GM18517 (cell line): ENCODE results near the gene ARHGEF17.
"Not testable (repeated sequence)": the region's sequence is repeated elsewhere in the genome, so short reads cannot be mapped to it uniquely, and the experiment has no call there.

Experiments
- ATAC-seq: cut with Tn5 transposase; IDR thresholded peaks from one replicate; pipeline ENCODE4 v1.9.1; 2021; ENCODE audit warnings: mild to moderate bottlenecking, moderate library complexity; ENCODE audit not compliant: unreplicated experiment

Gene ARHGEF17

GRCh38 chr11:73273222-73273895 is 34.7 kb upstream of the ARHGEF17 start:
- ATAC-seq = no peak

DNA sequence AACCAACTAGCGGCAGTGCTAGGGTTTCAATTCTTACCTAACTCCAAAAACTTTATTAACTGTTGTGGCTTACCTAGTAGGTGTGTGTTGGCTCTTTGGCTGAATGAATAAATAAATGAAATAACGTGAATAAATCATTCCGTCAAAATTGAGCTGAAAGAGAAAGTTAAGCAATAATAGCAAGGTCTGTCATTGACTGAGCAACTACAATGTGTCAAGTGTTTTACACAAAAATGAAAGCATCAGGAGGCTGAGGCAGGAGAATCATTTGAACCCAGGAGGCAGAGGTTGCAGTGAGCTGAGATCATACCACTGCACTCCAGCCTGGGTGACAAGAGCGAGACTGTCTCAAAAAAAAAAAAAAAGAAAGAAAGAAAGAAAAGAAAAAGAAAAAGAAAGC is 33.9 kb upstream of the ARHGEF17 start:
- not testable (repeated sequence) for ATAC-seq

- no peak for ATAC-seq
Observed at GRCh38 chr11:73274722-73275380, 33.2 kb upstream of the ARHGEF17 start.

DNA sequence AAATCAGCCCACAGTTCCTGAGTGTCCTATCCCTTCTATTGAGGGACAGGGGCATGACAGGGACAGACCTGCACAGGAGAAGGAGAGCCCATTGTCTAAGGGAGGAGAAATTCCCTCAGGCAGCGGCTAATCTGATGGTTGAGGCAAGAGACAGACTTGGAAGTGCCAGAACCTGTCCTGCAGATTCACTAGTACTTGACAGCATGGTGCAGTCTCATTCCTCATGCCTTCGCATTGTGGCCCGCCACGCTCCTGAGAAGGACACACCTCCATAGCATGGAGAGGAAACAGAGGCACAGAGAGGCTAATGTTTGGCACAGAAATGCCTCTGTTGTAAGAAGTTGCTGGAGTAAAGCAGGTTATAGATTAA is 32.7 kb upstream of the ARHGEF17 start:
- no peak for ATAC-seq

DNA sequence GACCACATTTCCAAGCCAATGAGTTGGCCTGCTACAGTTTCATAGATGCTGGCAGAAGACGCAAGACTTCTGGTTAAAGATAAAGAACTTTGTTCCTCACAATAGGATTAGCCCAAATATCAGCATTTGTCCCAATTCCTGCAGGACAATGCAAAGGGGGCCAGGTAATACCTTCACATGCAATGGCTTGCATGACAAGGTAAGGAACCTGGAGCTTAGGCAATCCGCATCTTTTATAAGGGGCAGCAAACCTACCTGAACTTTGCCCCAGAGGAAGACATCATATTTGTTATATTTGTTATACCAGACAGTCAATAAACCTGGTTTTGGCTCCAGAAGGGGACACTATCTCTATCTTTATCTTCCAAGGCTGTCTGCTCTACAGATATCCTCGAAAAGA is 30.6 kb upstream of the ARHGEF17 start:
- no peak for ATAC-seq

DNA sequence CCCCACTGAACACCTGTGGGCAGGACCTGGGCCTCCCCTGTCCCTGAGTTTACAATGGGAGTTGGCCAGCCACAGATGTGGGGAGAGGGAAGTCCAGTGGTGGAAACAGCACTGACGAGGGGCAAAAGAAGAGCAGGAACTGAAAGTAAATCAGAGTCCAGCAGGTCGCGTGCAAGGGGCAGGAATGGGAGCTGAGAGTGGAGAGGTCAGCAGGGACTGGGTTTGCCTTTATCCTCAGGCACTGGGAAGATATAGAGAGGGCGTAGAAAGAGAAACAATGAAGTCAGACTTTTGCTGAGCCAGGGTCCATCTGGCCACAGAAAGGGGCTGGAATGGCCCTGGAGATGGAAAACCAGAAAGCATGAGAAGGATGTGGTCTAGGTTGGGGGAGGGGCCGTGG is 27.4 kb upstream of the ARHGEF17 start:
- no peak for ATAC-seq

DNA sequence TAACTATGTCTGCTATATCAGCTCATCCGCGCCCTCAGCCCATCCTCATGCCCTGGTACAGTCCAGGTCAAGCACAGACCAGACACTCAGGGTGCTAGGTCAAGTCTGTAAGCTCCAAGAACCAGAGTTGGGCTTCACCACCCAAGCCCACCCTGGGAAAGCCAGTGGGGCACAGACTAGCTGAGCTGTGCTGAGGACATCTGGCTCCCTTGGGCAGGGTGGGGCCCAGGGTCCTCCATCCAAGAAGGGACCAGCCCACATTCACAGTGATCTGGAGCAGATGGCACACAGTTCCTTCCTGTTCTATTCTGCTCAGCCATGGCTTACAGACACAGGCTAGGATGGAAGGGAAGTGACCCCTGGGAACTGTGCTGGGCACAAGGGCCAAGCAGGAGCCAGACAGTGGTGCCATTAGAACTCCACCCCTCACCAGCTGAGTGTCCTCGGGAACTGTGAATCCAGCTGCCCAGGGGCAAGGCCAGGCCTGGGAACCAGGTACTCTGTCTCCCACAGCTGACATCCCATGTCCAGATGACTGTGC is 26.8 kb upstream of the ARHGEF17 start:
- ATAC-seq = no peak

- no peak for ATAC-seq
Observed at GRCh38 chr11:73281796-73282660, 26.0 kb upstream of the ARHGEF17 start.

- ATAC-seq = no peak
Observed at GRCh38 chr11:73283276-73284000, 24.6 kb upstream of the ARHGEF17 start.

- ATAC-seq = no peak
Observed at GRCh38 chr11:73284106-73284505, 24.0 kb upstream of the ARHGEF17 start.

- no peak for ATAC-seq
Observed at GRCh38 chr11:73285721-73286120, 22.4 kb upstream of the ARHGEF17 start.

- no peak for ATAC-seq
Observed at GRCh38 chr11:73286240-73286810, 21.8 kb upstream of the ARHGEF17 start.

DNA sequence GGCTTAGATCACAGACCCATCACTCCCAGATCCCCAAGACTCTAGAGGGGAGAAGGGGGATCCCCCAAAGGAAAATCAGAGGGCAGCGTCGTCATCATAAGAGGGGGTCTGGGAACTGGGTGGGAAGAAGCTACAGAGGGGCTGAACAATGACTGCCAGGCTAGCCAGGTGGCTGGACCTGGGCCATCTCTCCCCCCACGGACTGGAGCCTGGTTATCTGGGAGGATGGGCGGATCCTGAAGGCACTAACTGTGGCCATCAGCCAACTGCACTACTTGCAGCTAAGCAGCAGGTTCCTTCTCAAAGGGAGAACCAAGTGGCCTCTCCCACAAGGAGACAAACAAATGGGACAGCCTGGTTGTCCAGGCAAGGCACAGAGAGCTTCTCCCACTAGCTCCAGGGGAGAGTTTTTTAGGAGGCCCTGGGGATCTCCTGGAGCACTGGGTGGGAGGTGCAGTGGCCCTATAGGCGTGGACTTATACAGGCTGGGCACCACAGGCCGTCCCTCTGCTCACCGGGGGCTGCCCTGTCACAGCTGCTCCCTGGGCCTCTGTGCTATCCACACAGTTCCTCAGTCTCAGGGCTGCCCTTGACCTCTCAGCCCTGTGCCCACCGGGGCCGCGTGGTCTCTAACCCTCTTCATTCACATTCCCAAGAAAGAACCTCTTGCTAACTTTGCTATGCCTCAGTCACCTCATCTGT is 20.5 kb upstream of the ARHGEF17 start:
- no peak for ATAC-seq

- ATAC-seq = no peak
Observed at GRCh38 chr11:73288192-73288872, 19.7 kb upstream of the ARHGEF17 start.

GRCh38 chr11:73288873-73289707 is 19.0 kb upstream of the ARHGEF17 start:
- peak; percentile 78 for ATAC-seq

GRCh38 chr11:73290536-73290935 is 17.5 kb upstream of the ARHGEF17 start:
- no peak for ATAC-seq

DNA sequence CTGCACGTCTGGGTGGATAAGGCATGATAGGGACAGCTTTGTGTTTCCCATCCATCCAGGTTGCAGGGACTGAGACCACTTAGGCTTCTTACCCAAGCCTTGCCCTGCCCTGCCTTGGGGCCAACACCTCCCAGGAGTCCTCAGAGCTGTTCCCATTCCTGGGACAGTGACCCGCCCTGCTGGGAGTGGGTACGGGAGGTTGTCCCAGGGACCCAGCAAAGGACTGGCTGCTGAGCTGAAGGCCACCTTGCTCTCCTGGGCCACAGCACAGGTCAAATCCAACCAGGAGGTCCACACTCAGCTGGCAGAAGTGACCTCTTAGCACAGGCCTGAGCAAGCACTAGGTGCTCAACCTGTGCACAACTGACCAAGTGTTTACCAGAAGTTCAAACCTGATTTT is 16.9 kb upstream of the ARHGEF17 start:
- ATAC-seq = no peak

DNA sequence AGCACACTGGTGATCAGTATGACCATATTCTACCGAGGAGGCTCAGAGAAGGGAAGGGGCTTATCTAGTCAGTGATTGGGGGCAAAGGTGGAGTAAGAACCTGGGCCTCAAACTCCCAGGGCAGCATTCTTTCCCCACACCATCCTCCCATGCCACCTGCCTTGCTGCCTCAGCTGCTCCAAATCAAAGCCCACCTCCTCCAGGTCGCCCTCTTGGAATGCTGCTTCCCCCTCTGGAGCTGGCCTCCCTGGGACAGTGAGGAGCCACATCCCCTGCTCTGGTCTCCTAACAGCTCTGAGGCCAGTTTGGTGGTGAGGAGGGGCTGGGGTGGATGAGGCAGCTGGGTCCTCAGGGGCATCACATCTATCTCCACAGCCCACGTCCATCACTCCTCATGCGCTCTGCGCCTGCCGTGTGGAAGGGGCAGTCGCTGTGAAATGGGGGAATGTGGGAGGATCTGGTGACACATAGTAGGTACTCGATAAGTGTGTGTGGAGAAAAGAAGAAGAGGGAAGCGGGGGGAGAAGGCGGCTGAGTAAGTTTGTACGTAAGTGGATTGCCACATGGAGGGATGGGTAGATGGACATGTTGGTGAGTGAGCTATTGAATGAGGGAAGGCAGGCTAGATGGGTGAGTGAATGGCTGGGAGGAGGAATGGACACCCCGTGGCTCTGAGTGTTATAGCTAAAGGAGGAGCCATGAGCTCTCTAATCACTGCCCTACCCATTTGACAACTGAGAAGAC is 16.1 kb upstream of the ARHGEF17 start:
- ATAC-seq = no peak
